HG03280 (cell line): ENCODE measurements around the gene FNTB.

Experiments used
- ATAC-seq: cut with Tn5 transposase; IDR thresholded peaks from one replicate; pipeline ENCODE4 v1.9.1; 2021; ENCODE audit warnings: mild to moderate bottlenecking, moderate library complexity; ENCODE audit not compliant: unreplicated experiment

FNTB gene

DNA sequence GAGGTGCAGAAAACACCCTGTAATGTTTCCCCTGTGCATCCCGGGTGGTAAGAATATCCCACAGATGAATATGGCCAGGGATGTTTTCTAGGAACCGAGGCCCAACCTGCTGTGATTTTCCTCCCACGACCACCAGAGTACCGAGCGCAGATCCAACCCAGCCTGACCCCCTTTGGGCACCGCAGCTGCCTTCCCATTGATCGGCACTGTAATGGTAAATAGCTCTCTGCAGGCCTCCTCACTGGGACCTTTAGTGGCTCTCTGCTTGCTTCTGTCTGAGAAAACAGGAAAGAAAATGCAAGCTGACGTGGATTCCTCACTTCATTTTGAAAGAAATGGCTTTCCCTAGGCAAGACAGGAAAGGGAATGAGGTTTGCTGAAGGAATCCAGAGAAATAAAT, 12.1 kb upstream of the FNTB start:
- no peak for ATAC-seq

GRCh38 chr14:64979336-64980074, 7.2 kb upstream of the FNTB start:
- ATAC-seq, result no peak

DNA sequence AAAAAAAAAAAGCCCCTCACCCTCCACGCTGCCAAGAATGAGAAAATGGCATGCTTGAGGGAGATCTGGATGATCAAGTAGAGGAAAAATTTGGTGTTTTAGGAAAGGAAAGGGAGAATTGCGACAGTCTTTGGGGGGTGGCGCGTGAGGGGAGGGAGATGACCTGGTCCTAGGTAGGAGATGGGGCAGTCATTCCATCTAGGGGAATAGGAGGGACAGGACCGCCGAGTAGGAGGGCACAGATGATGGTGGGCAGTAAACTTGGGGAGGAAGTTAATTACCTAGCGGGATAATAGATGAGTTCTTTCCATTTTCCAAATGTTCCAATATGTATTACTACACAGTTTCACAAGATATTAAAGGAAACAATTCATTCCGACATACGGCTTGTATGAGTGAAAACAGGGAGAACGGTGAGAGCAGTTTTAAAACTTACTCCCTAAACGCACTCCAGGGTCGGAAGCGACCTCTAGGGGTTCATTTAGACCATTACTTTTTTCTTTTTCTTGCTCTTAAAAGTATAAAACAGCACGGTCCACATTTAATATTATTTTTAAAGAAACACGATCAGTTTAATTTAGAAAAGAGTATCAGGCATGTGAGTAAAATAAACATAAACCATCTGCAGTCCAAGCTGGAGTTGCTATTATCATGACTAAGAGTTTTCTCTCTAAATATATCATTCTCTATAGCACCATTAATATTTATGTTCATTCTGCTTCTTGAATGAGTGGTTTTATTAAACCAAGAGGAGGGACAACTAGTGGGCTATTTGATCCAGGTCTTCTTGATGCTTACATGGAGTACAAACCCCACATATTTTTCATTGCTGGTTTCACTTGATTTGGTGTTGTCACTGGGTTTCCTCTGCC, 3.0 kb upstream of the FNTB start:
- no peak for ATAC-seq

GRCh38 chr14:64987438-64987767, 708 bp downstream of the FNTB start:
- no peak for ATAC-seq

- ATAC-seq, result no peak
Observed at GRCh38 chr14:64990296-64990695, 3.6 kb downstream of the FNTB start.

- ATAC-seq, result no peak
Observed at GRCh38 chr14:64990939-64991338, 4.2 kb downstream of the FNTB start.

GRCh38 chr14:64992328-64992885, 5.7 kb downstream of the FNTB start:
- no peak for ATAC-seq

DNA sequence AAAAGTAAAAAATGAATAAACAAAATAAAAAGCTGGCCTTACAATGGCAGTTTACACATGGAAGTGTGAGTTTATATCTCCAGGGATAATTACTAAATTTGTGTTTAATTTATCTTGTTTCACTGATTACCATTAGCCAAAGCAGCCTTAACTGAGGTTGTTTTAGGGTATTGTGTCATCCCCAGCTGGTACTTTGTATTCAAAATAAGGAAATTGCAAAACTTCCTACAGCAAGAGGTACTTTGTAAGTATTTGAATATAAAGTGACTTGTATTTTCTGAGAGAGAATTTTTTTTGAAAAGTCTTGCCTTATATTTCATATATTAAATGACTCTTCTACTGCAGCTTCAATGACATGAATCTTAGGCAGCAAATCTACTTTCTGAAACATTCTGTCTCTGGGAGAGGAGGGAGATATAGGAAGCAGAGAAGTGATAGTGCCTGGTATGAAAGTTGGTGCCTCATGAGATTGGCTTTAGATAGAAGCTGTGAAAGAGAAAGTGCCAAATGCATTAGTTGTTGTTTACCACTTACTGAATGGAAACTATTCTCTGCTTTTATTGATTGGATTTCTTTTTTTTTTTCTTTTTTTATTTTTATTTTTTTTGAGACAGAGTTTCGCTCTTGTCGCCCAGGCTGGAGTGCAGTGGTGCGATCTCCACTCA, 6.7 kb downstream of the FNTB start:
- ATAC-seq, result no peak

- ATAC-seq, result no peak
Observed at GRCh38 chr14:64994540-64994939, 7.8 kb downstream of the FNTB start.

- ATAC-seq, result no peak
Observed at GRCh38 chr14:64995291-64995690, 8.6 kb downstream of the FNTB start.

- ATAC-seq, result peak; percentile 71
Observed at GRCh38 chr14:64997108-64997794, 10.6 kb downstream of the FNTB start.

GRCh38 chr14:64998455-64998931, 11.8 kb downstream of the FNTB start:
- no peak for ATAC-seq

DNA sequence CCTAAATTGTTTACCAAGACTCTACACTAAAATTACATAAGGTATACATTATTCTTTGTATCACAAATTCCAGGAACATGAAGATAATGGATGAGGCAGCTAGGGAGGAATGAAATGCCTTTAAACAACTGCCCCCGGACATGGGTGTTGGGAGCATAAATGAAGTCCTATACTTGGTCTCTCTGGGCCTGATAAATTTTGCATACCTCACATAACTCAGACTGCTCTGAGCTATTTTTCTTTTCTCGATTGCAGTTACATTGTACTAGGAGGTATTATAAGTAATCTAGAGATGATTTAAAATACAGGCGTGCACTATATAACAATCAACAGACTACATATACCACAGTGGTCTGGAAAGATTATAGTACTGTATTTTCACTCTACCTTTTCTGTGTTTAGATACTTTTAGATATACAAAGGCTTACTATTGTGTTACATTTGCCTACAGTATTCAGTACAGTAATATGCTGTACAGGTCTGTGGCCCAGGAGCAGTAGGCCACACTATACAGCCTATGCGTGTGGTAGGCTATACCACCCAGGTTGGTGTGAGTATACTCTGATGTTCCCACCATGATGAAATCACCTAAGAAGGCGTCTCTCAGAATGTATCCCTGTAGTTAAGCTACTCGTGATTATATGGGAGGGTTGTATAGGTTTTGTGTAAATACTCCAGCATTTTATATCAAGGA, 14.3 kb downstream of the FNTB start:
- no peak for ATAC-seq

DNA sequence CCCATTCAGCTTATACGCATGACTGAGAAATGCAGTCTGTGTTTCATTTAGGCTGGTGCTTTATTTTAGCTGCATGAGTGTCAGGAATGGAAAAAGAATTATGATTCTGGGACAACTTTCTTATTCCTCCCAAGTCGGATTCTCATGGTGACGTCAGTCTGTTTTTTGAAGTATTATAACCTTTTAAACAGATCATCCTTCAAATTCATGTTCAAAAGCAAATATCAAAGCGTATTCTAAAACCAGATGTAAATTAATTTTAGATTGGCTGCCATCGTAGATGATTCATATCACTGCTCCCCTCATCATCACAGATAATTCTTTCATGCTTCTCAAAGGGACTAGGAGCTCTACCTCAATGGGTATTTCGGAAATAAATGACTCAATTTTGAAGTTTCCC, 15.0 kb downstream of the FNTB start:
- no peak for ATAC-seq

GRCh38 chr14:65002586-65003210, 16.0 kb downstream of the FNTB start:
- no peak for ATAC-seq

- ATAC-seq, result no peak
Observed at GRCh38 chr14:65003394-65003793, 16.7 kb downstream of the FNTB start.

DNA sequence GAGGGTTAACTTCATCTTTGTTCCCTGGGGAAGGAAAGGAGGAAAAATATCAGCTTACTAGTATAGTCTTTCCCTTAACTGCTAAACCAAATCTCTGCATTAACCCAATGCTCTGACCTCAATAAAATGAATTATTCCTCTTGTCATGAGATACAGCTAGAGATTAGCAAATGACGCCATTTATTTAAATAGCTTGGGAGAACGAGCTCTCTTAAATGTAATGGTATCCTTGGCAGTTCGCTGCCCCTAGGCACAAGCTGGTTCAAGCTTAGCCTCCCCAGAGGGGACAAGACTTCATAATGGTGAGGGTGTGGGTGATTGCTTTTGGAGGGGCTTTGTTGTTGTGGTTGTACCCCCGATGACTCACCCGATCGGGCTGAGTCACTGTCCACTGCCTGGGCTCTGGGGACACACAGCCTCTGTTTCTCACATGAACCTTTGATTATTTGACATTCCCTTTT, 19.6 kb downstream of the FNTB start:
- ATAC-seq, result no peak

DNA sequence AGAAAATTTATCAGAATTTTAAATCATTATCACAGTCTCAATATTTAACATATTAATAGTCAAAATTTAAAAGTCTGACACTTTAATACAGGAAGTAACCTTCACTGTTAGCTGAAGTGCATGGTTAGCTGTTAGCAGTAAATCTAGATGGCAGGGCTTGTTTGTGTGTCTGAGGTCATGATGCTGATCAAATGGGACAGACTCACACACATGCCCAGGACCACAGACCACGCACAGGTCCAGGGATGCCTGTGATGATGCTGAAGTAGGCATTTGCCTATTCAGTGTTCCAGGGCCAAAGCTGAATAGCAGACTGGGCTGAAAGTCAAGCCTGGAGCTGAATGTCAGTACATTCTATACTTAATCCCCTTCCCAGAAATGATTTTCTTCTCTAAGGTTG, 20.5 kb downstream of the FNTB start:
- ATAC-seq, result no peak

DNA sequence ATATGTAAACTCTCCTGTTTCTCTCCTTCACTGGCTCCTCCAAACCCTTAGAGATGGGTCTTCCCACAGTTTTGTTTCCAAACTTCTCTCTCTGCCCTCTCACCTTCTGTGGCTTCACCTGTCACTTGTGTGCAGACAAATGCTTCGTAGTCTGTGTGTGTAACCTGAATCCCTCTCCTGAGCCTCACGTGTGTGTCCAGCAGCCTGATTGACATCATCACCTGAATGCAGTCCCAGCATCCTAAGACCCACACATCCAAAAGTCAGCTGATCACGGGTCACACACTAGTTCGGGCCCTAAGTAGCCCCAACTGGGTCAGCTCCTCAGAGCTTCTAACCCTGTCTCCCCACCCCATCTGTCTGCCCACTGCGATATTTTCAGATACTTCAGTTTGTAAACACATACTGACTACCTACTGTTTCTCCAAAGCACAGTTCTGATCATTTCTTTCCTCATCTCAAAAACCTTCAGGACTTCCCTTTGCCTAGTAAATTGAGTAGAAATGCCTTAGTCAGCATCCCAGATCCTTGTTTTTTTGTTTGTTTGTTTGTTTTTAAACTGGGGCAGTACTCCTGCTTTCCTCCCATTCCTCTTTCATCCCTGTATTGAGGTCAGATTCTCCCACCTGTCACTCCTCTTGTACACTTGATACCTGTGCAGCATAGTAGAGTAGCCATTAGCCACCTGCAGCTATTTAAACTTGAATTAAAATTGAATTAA, 23.7 kb downstream of the FNTB start:
- no peak for ATAC-seq
